Endothelial cell of umbilical vein (primary cell): ENCODE measurements around the gene MACROD2.

ENCODE experiments used
- FOS ChIP-seq: IDR thresholded peaks from 2 replicates; pipeline ENCODE4 v1.6.1; 2011; ENCODE audit warnings: mild to moderate bottlenecking, low read length, moderate library complexity, borderline replicate concordance; ENCODE audit not compliant: insufficient read depth
- POLR2AphosphoS5 ChIP-seq: IDR thresholded peaks from 2 replicates; pipeline ENCODE4 v1.6.1; 2012; ENCODE audit warnings: low read depth, mild to moderate bottlenecking, control low read depth, low read length, moderate library complexity; ENCODE audit not compliant: insufficient read depth
- TF ChIP-seq, protein P1 (sequence below), 2 donors: IDR thresholded peaks; 1 replicate in 1 of 2; 2 replicates in 1 of 2; pipeline ENCODE4 v1.5.1; 2011; ENCODE audit warnings: low read length in 2 of 2, mild to moderate bottlenecking in 2 of 2, moderate library complexity in 2 of 2, control low read depth in 1 of 2, inconsistent platforms in 1 of 2, low read depth in 1 of 2; ENCODE audit not compliant: insufficient read depth in 1 of 2; ENCODE audit errors: extremely low read depth in 1 of 2

DNA sequence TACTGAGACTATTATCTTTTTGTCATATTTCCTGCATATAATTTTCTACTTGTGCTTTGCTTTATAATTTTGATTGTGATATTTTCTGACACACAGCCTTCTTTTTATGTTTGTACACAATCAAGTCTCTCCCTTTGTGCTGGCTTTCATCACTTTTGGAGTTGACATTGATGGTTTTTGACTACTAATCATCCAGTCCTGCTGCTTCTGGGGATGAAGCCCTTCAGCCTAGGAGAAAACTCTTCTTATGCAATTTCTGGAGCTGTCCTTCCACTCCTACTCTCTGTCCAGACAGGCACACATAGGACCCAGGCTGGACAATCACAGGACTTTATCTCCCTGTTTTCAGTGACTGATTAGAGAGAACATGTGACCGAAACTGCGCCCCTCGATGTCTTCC lies 2063.0 kb downstream of the MACROD2 start:
- TF ChIP-seq FOS (no peak), POLR2AphosphoS5 (no peak)
- TF ChIP-seq, protein P1, sequence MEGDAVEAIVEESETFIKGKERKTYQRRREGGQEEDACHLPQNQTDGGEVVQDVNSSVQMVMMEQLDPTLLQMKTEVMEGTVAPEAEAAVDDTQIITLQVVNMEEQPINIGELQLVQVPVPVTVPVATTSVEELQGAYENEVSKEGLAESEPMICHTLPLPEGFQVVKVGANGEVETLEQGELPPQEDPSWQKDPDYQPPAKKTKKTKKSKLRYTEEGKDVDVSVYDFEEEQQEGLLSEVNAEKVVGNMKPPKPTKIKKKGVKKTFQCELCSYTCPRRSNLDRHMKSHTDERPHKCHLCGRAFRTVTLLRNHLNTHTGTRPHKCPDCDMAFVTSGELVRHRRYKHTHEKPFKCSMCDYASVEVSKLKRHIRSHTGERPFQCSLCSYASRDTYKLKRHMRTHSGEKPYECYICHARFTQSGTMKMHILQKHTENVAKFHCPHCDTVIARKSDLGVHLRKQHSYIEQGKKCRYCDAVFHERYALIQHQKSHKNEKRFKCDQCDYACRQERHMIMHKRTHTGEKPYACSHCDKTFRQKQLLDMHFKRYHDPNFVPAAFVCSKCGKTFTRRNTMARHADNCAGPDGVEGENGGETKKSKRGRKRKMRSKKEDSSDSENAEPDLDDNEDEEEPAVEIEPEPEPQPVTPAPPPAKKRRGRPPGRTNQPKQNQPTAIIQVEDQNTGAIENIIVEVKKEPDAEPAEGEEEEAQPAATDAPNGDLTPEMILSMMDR (IDR thresholded peaks at IDR 0.05; ENCODE audit: extremely low read depth in 1 of 2, insufficient read depth in 1 of 2, low read depth in 1 of 2, low read length in 2 of 2), result no peak
